Common myeloid progenitor, CD34-positive (primary cell): ENCODE results near the gene LRRC10.

Experiments used
- CTCF ChIA-PET: fragments of 350-600 bp; sonication (Branson Sonifier 250); formaldehyde crosslinking; loops from one replicate; lab custom pipeline; 2021; ENCODE audit warnings: antibody characterized with exemption; lab: Charles Lee
- POLR2A ChIA-PET: fragments of 350-600 bp; sonication (Branson Sonifier 250); formaldehyde crosslinking; loops from one replicate; lab custom pipeline; 2021; ENCODE audit warnings: antibody characterized with exemption; lab: Charles Lee
- DNase-seq, 3 donors: peaks; one replicate each; pipeline versions ENCODE4 v3.0.0 to v3.0.0-alpha.2; 2013
- H3K27ac ChIP-seq, 2 experiments: 1 replicate in 1 of 2; 2 replicates in 1 of 2; pipeline ENCODE4 v1.7.0; 2013; ENCODE audit warnings: inconsistent platforms in 2 of 2, low read length in 2 of 2, mild to moderate bottlenecking in 2 of 2, low read depth in 1 of 2, moderate library complexity in 1 of 2; ENCODE audit not compliant: severe bottlenecking in 2 of 2, insufficient read depth in 1 of 2, poor library complexity in 1 of 2
- H3K27me3 ChIP-seq, 5 experiments: replicated peaks in 2 of 5; 1 replicate in 3 of 5; 2 replicates in 2 of 5; pipeline versions ENCODE4 v1.6.1 to v1.7.0; 2013; ENCODE audit warnings: low read length in 4 of 5, mild to moderate bottlenecking in 2 of 5, moderate library complexity in 2 of 5, inconsistent platforms in 1 of 5; ENCODE audit not compliant: insufficient read depth in 5 of 5, control insufficient read depth in 4 of 5
- H3K36me3 ChIP-seq, 4 experiments: 1 replicate in 2 of 4; 2 replicates in 2 of 4; pipeline versions ENCODE4 v1.6.1 to v1.7.0; 2013; ENCODE audit warnings: low read length in 3 of 4, control low read depth in 1 of 4, mild to moderate bottlenecking in 1 of 4; ENCODE audit not compliant: control insufficient read depth in 4 of 4, insufficient read depth in 4 of 4
- H3K4me1 ChIP-seq, 4 experiments: 1 replicate in 3 of 4; 2 replicates in 1 of 4; pipeline versions ENCODE4 v1.6.1 to v1.7.1; 2013; ENCODE audit warnings: low read length in 3 of 4, mild to moderate bottlenecking in 3 of 4, control low read depth in 1 of 4, inconsistent platforms in 1 of 4, moderate library complexity in 1 of 4; ENCODE audit not compliant: control insufficient read depth in 4 of 4, insufficient read depth in 4 of 4; ENCODE audit errors: control extremely low read depth in 1 of 4
- H3K4me3 ChIP-seq, 7 experiments: 1 replicate in 4 of 7; 2 replicates in 3 of 7; pipeline versions ENCODE4 v1.5.1 to v1.7.0; 2013; ENCODE audit warnings: mild to moderate bottlenecking in 7 of 7, low read length in 6 of 7, moderate library complexity in 6 of 7, inconsistent platforms in 2 of 7, low read depth in 2 of 7, control low read depth in 1 of 7; ENCODE audit not compliant: insufficient read depth in 4 of 7, control insufficient read depth in 1 of 7; ENCODE audit errors: extremely low read depth in 1 of 7
- H3K9me3 ChIP-seq, 5 experiments: 1 replicate in 4 of 5; 2 replicates in 1 of 5; pipeline versions ENCODE4 v1.6.1 to v1.7.1; 2013; ENCODE audit warnings: low read length in 4 of 5, mild to moderate bottlenecking in 2 of 5, inconsistent platforms in 1 of 5, low read depth in 1 of 5, moderate library complexity in 1 of 5; ENCODE audit not compliant: control insufficient read depth in 4 of 5, insufficient read depth in 2 of 5; ENCODE audit errors: control extremely low read depth in 1 of 5
- WGBS: methylation state at CpG from one replicate; pipeline ENCODE4 v1.1.5; 2013; ENCODE audit not compliant: insufficient coverage; 5-methylcytosine and 5-hydroxymethylcytosine counted together

Gene LRRC10

GRCh38 chr12:69589082-69589481, 21.6 kb downstream of the LRRC10 start:
- peaks cover 6 to 11% (median 8%) of the 10 kb centered on the region in 4 experiments for H3K4me1 ChIP-seq
- POLR2A ChIA-PET, result no interaction called here
- no peaks in the 10 kb centered on the region for H3K9me3 ChIP-seq
- DNase-seq, result no peak
- no peak overlapping the region for H3K4me3 ChIP-seq
- no CpG with 5 or more reads among the region's 2 CpGs for WGBS
- no peaks in the 10 kb centered on the region for H3K27me3 ChIP-seq
- H3K27ac ChIP-seq, result no peak overlapping the region
- CTCF ChIA-PET, result interaction anchor here (1.1 kb wide), 1 partner anchor 9 kb away, joined by 4 read pairs; no protein-coding TSS in a partner anchor
- peaks cover 13 to 71% (median 56%) of the 10 kb centered on the region in 4 experiments for H3K36me3 ChIP-seq

- no peak for DNase-seq
- ChIA-PET CTCF (no interaction called here), POLR2A (no interaction called here)
- no peak overlapping the region for H3K4me3 ChIP-seq
- 100% methylated on average over 3 of the region's 4 CpGs for WGBS
- H3K27me3 ChIP-seq, result no peaks in the 10 kb centered on the region
- no peak overlapping the region for H3K27ac ChIP-seq
- peaks cover 13 to 66% (median 51%) of the 10 kb centered on the region in 4 experiments for H3K36me3 ChIP-seq
- H3K9me3 ChIP-seq, result no peaks in the 10 kb centered on the region
- peaks cover 6 to 11% (median 8%) of the 10 kb centered on the region in 4 experiments for H3K4me1 ChIP-seq
Measured at GRCh38 chr12:69588527-69588926, 22.2 kb downstream of the LRRC10 start.

DNA sequence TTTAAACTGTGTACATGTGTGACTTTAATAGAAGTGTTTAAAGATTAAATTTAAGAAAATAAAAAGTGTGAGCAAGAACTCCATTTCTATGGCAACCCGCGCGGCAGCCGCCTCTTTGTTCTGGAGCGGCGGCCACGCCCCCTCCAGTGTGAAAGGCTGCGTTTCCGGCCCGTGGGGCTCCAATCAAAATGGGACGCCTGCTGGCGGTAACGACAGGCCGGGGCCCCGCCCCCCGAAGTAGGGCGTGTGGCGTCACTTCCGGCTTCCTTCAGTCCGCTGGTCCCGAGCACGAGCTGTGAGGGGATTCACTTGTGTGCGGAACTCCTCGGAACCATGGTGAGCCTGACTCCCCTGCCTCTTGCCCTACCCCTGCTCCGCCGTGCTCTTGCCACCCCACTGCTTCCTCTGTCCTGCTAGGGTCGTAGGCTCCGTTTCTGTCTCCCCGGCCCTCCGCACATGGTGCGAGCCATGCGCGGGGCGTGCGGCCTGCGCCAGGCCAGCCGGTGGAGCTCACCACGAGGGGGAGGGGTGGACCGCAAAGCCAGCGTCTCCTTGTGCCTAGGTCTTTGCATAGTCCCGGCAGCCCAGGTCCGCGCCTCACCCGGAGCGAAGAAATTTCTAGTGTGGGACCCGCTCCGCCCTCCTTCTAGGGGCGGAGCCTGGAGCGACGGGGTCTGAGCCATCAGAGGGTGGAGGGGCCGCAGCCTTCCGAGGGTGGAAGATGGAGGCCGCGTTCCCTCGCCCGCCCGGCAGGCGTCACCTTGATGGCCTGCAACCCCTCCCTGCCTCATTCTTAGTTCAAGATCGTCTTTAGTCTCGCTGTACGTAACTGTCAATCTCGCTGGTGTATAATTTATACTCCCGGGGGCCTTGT, 25.3 kb downstream of the LRRC10 start, which contains the start of gene CCT2:
CCT2 (plus strand) TSS at position 271 of the 874 bp plus-strand sequence; CDS start at position 334, 63 bp downstream.
- no peaks in the 10 kb centered on the region for H3K27me3 ChIP-seq
- ChIA-PET POLR2A (interaction anchor here (0.8 kb wide), 1 partner anchor 14 kb away, joined by 4 read pairs; no protein-coding TSS in a partner anchor), CTCF (interaction anchor here (0.8 to 1.4 kb wide), 3 partner anchors 15 to 153 kb away, joined by 3 to 4 read pairs (median 3); partner anchors contain the start of gene RAB3IP)
- peak within 1 kb of the TSS; percentile 64 to 100 (median 99) for H3K4me3 ChIP-seq
- under 1% methylated on average over 59 of the region's 63 CpGs for WGBS
- H3K36me3 ChIP-seq, result peaks cover 7 to 37% (median 32%) of the 10 kb centered on the region in 4 experiments
- peak; percentile 97 to 98 (median 98) for DNase-seq
- peaks cover 6 to 11% (median 8%) of the 10 kb centered on the region in 4 experiments for H3K4me1 ChIP-seq
- H3K27ac ChIP-seq, result peak within 1 kb of the TSS; percentile 94 to 97
- H3K9me3 ChIP-seq, result no peaks in the 10 kb centered on the region

- Histone ChIP-seq H3K9me3 (no peaks in the 10 kb centered on the region), H3K4me1 (peaks cover 6 to 11% (median 8%) of the 10 kb centered on the region in 4 experiments), H3K27me3 (no peaks in the 10 kb centered on the region), H3K4me3 (no peak overlapping the region), H3K27ac (no peak overlapping the region), H3K36me3 (peaks cover 0 to 15% (median 13%) of the 10 kb centered on the region in 4 experiments)
- DNase-seq, result peak in 1 of 3 donors; percentile 36
- POLR2A ChIA-PET, result no interaction called here
- CTCF ChIA-PET, result interaction anchor here (4.8 kb wide), 1 partner anchor 12 kb away, joined by 42 read pairs; no protein-coding TSS in a partner anchor
Measured at GRCh38 chr12:69583203-69583602, 27.5 kb downstream of the LRRC10 start.

GRCh38 chr12:69580074-69580473, 30.6 kb downstream of the LRRC10 start:
- WGBS, result 100% methylated on average over 1 of the region's 1 CpG
- ChIA-PET CTCF (interaction anchor here (1.2 to 4.8 kb wide), 3 partner anchors 9 to 176 kb away, joined by 3 to 42 read pairs (median 8); no protein-coding TSS in a partner anchor), POLR2A (no interaction called here)

DNA sequence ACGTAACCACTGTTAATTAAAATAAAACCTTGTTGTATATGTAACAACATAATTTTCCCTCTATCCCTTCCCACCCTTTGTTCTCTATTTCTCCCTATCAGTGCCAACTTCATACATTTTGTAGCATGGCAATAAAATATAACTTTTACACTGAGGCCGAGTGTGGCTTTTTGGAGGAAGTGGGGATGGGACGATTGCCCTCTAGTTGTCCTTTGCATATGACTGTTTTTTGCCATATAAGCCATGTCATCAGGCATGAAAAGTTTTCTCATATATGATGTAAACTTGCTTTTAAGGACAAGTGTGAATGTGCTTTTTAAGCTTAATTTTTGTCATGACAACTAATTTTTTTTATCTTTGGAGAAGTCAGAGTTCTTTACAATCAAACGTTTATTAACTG, 31.7 kb downstream of the LRRC10 start:
- ChIA-PET POLR2A (interaction anchor here (0.6 kb wide), 1 partner anchor 16 kb away, joined by 6 read pairs; no protein-coding TSS in a partner anchor), CTCF (interaction anchor here (0.5 to 4.8 kb wide), 7 partner anchors 8 to 175 kb away, joined by 3 to 42 read pairs (median 3); no protein-coding TSS in a partner anchor)
- WGBS, result no CpG with 5 or more reads among the region's 4 CpGs
- Histone ChIP-seq H3K9me3 (no peaks in the 10 kb centered on the region), H3K4me3 (no peak overlapping the region), H3K27ac (no peak overlapping the region), H3K36me3 (peaks cover 2 to 18% (median 10%) of the 10 kb centered on the region in 4 experiments), H3K4me1 (no peaks in the 10 kb centered on the region), H3K27me3 (no peaks in the 10 kb centered on the region)
- no peak for DNase-seq

More at GRCh38 chr12:69580074-69580473, 30.6 kb downstream of the LRRC10 start:
- no peak overlapping the region for H3K27ac ChIP-seq
- no peak overlapping the region for H3K4me3 ChIP-seq
- peaks cover 0 to 8% (median 3%) of the 10 kb centered on the region in 4 experiments for H3K36me3 ChIP-seq
- no peak for DNase-seq
- H3K9me3 ChIP-seq, result no peaks in the 10 kb centered on the region
- peaks cover 0 to 4% (median 3%) of the 10 kb centered on the region in 4 experiments for H3K4me1 ChIP-seq
- H3K27me3 ChIP-seq, result no peaks in the 10 kb centered on the region
